KOPT-K1 (cell line): ENCODE results near the gene SH2D3A.
"Not testable (repeated sequence)": the region's sequence is repeated elsewhere in the genome, so short reads cannot be mapped to it uniquely, and the experiment has no call there.

Experiments used
- H3K27ac ChIP-seq: fragments of 200-600 bp; sonication (generic); 2 replicates; pipeline ENCODE4 v1.5.1; 2016; ENCODE audit warnings: antibody characterized with exemption, mild to moderate bottlenecking, low read depth, low read length; ENCODE audit not compliant: poor library complexity, severe bottlenecking
- H3K36me3 ChIP-seq: fragments of 200-600 bp; sonication (generic); 2 replicates; pipeline ENCODE4 v1.5.1; 2017; ENCODE audit warnings: antibody characterized with exemption, mild to moderate bottlenecking, low read length, moderate library complexity; ENCODE audit not compliant: insufficient read depth
- H3K9me3 ChIP-seq: fragments of 200-600 bp; sonication (generic); 2 replicates; pipeline ENCODE4 v1.5.1; 2017; ENCODE audit warnings: antibody characterized with exemption, low read length, mild to moderate bottlenecking; ENCODE audit not compliant: insufficient read depth, poor library complexity, severe bottlenecking

The SH2D3A gene

DNA sequence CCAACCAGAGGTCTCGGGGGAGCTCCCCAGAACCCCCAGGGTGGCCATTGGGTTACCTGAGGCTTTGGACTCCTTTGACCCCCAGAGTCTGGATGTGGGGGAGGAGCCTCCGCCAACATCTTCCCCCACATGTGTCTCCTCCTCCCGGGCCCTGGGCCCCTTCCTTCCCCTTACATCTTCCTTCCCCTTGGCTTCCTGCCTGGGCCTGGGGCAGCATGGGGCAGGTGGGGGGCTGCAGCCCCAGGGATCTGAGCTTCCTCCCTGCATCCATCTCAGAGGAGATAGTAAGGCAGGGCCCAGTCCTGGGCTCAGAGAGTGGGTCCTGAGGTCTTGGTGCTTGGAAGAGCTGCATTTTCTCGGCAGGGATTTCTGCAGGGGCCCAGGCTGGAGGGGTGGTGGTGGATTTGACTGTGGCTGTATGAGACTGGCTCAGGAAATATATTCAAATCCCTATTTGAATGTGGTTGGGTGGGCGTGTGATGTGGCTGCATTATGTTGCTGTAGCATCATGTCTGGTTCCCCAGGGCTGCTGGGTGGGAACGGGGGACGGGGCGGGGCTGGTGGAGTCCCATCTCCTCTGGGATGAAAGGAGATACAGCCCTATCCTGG, 6.2 kb upstream of the SH2D3A start:
- H3K36me3 ChIP-seq = peaks cover 37% of the 10 kb centered on the region
- no peaks in the 10 kb centered on the region for H3K9me3 ChIP-seq
- peak overlapping the region; percentile 96 for H3K27ac ChIP-seq

DNA sequence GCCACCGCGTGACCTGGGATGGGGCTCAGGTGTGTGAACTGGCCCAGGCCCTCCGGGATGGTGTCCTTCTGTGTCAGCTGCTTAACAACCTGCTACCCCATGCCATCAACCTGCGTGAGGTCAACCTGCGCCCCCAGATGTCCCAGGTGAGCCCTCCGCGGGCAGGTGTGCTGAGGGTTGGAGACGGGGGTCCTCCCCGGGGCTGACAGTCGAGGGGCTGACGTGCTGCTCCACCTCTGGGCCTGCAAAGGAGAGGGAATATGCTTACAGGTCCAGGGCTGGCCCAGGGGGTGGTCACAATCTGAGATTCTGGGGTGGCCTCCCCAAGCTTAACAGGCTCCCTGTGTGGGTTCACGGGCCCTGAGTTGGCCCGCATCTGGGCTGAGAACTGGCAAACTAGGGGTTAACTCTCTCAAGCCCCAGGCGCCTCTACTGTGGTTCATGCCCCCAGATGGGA, 5.7 kb upstream of the SH2D3A start:
- Histone ChIP-seq H3K36me3 (peaks cover 32% of the 10 kb centered on the region), H3K9me3 (no peaks in the 10 kb centered on the region), H3K27ac (peak overlapping the region; percentile 96)

DNA sequence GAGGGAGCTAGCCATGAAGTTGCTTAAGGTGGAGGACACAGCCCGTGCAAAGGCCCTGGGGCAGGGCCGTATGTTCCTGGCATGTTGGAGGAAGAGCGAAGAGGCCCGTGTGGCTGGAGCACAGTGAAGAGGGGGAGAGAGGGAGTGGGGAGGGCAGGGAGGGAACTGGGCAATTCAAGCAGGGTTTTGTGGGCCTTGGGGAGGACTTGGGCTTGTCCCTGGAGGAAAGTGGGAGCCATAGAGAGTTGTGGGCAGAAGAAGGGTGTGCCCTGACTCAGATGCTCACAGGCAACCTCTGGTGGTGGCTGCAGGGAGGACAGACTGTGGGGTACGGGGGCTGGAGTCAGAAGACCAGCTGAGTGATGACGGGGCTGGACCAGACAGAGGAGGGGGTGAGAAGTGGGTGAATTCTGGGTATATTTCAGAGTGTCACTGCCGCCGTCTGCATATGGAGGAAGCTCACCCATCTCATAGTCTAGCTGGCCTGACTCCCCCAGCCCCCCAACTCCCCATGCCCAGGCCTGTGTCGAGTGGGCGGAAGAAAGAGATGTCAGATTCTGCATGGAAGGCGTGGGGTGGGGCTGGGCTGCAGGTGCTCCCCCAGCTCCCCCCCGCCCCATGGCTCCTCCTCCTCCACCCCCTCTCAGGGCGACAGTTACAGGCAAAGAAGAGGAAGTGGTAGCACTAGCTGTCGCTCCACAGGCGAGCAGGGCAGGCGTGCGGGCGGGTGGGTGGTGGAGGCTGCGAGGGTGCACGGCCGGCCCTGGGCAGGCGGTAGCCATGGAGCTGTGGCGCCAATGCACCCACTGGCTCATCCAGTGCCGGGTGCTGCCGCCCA, 5.0 kb upstream of the SH2D3A start, which contains the start of gene VAV1:
TSS of gene VAV1 (plus strand) at position 681 of the 838 bp plus-strand sequence. CDS start at position 781, 100 bp downstream.
- H3K9me3 ChIP-seq = no peaks in the 10 kb centered on the region
- peak within 1 kb of the TSS; percentile 96 for H3K27ac ChIP-seq
- peaks cover 26% of the 10 kb centered on the region for H3K36me3 ChIP-seq

DNA sequence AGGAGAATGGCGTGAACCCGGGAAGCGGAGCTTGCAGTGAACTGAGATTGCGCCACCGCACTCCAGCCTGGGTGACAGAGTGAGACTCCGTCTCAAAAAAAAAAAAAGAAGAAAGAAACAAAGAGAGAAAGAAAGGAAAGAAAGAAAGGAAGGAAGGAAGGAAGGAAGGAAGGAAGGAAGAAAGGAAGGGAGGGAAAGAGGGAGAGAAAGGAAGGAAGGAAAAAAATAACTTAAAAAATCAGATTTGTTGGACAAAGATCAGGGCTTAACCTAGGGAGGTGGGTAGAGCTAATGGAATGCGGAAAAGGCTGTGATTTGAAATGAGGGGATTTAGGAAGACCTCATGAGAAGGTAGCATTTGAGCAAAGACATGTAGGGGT, 4.4 kb upstream of the SH2D3A start:
- peak overlapping the region; percentile 96 for H3K27ac ChIP-seq
- H3K9me3 ChIP-seq = not testable (repeated sequence)
- H3K36me3 ChIP-seq = peaks cover 20% of the 10 kb centered on the region

DNA sequence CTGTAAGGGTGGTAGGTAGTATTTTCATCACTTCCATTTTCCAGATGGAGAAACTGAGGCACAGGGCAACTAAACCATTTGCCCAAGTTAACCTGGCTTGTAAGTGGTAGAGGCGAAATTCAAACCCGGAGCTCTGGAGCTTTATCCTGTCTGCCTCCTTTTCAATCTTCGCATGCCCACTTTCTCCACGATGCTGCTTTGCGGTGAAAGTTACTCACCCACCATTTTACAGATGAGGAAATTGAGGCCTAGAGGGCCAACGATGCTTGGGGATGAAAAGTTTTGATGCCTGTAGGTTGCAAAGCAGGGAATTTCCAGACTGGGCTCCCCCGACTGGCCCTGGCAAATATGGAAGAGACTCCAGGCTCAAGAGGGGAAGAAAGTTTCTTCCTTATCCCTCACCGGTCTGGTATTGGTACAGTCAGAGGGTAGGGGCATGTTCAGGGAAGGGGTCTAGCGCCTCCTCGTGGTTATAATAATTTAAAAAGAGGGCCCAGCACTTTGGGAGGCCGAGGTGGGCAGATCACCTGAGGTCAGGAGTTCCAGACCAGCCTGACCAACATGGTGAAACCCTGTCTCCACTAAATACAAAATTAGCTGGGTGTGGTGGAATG, 1.9 kb upstream of the SH2D3A start:
- no peak overlapping the region for H3K27ac ChIP-seq
- H3K9me3 ChIP-seq = no peaks in the 10 kb centered on the region
- no peaks in the 10 kb centered on the region for H3K36me3 ChIP-seq

DNA sequence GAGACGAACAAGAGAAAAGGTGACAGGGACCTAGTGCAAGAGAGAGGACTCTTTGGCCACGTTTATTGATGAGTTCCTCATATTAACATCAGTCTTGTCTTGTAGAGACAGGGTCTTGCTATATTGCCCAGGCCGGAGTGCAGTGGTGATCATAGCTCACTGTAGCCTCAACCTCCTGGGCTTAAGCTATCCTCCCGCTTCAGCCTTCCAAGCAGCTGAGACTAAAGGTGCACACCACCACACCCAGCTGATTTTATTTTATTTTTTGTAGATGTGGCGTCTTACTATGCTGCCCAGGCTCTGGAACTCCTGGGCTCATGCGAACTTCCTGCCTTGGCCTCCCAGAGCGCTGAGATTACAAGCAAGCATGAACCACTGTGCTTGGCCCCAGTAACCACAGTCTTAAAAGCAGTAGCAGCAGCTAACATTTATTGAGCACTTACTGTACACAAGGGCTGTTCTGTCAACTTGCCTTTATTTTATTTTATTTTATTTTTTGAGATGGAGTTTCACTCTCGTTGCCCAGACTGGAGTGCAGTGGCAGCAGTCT, 1.1 kb upstream of the SH2D3A start:
- H3K9me3 ChIP-seq = no peaks in the 10 kb centered on the region
- peak overlapping the region; percentile 22 for H3K27ac ChIP-seq
- no peaks in the 10 kb centered on the region for H3K36me3 ChIP-seq

DNA sequence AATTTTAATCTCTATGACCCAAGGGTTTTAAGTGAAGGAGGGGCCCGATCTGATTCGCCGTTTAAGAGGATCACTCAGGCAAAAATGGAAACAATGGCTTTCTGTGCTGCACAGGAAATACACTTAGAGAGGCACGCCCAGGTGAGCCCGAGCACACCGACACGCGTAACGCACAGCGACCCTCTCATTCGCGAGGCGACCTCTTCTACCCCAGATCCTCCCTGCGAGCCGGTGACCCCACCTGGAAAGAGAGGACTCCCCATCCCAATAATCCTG, 216 bp downstream of the SH2D3A start:
- Histone ChIP-seq H3K36me3 (no peaks in the 10 kb centered on the region), H3K9me3 (no peaks in the 10 kb centered on the region), H3K27ac (peak overlapping the region; percentile 35)

DNA sequence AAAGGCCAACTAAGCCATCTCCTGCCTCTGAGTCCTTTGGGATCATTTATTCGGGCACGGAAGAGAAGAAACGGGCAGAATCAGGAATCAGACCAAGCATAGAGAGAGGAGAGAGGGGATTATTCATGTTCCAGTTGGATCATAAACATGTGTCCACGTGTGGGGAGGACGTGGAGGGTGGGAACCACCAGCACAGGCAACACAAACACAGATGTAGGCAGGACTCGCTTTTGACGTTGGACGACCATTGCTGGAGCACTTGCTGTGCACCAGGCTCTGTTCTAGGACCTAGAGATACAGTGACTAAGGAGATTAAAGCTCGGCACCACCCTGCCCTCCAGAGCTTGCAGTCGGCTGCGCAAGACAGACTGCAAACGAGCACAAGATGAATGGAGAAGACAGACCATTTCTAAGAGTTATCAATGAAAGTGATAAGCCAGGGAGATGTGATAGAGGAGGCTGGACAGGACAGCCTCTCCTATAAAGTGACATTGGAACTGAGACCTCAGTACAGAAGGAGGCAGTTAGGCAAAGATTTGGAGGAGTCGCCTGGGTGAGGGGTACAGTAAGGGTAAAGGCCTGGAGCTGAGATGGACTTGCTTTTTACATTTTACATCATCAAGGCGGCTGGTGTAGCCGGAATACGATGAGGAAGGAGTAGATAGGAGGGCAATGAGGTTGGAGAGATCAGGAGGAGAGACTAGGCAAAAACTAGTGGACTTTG, 716 bp downstream of the SH2D3A start:
- H3K9me3 ChIP-seq = no peaks in the 10 kb centered on the region
- peak overlapping the region; percentile 35 for H3K27ac ChIP-seq

DNA sequence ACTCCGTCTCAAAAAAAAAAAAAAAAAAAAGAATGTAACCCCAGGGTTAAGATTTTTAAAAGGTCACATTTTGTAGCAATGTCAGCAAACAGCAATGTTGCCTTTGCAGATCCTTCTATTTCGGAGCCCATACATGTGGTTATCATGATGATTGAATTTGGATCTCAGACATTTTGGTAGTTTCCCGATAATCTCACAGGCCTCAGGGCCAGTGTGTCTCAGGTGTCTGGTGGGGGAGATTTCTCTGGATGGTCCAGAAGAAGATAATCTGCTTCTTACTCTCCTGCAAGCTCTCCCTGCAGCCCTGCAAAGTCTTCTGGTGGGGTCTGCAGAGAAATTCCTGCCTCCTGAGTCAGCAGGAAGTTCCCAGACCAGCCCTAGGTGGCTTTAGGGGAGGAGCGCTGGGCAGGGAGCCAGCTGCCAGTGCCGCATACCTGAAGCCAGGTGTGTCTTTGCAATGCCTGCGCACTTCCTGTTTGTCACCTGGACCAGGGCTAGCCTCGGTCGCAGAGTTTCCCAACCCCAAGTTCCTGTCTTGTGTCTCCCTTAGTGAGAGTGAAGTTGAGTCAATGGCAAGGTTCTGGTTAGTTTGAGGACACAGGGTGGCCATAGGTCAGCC, 1.4 kb downstream of the SH2D3A start:
- no peaks in the 10 kb centered on the region for H3K9me3 ChIP-seq
- no peaks in the 10 kb centered on the region for H3K36me3 ChIP-seq
- H3K27ac ChIP-seq = no peak overlapping the region

More for the DNA sequence above, 716 bp downstream of the SH2D3A start:
- H3K36me3 ChIP-seq = no peaks in the 10 kb centered on the region

DNA sequence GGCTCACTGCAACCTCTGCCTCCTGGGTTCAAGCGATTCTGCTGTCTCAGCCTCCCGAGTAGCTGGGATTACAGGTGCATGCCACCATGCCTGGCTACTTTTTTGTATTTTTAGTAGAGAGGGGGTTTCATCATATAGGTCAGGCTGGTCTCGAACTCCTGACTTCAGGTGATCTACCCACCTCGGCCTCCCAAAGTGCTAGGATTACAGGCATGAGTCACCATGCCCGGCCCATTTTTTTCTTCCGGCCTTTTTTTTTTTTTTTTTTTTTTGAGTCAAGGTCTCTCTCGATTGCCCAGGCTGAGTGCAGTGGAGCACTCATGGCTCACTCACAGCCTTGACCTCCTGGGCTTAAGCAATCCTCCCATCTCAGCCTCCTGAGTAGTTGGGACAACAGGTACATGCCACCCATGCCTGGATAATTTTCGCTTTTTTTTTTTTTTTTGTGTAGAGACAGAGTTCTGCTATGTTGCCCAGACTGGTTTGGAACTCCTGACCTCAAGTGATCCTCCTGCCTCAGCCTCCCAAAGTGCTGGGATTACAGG, 4.9 kb downstream of the SH2D3A start:
- H3K27ac ChIP-seq, H3K36me3 ChIP-seq: not testable (repeated sequence)

DNA sequence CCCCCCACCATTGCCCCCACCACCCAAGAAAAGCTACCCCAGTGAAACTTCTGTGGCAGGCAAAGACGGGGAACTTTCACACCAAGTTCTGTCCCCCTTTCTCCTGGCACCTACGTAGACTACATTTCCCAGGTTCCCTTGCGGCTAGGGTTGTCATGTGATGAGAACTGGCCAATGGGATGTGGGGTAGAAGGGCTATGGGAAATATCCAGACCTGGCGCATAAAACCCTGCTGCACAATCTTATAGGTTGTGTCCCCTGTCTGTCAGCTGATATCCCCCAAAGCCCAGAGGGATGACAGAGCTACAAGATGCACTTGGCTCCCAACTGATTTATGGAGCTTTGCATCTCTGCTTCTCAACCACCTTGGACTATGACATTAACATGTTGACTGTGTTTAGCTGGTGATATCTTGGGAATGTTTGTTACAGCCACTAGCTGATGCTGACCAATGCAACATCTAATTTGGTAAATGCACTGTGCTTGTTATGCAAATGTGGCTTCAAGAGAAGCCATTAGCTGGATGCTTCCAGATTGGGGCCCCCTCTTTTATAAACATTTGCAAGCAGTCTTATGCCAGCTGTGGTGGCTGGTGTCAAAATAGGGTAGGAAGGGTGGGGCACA, 6.1 kb downstream of the SH2D3A start:
- Histone ChIP-seq H3K27ac (no peak overlapping the region), H3K36me3 (no peaks in the 10 kb centered on the region), H3K9me3 (no peaks in the 10 kb centered on the region)

More for the DNA sequence above, 4.9 kb downstream of the SH2D3A start:
- not testable (repeated sequence) for H3K9me3 ChIP-seq

DNA sequence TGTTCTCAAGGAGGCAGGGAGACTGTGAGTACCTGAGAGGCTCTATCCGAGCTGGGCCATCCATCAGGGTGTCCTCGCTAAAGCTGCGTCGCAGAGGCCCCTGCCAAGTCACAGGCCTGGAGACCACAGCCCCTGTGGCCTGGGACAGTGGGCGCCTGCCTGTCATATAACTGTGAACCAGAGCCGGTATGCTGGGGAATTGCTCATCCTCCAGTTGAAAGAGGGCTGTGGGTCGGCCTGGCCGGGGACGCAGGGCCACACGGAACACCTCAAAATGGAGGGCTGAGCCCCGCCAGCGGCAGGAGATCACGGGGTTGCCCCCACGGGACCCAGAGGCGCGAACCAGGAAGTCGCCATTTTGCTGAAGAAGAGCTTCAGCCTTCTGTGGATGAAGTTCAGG, 6.6 kb downstream of the SH2D3A start:
- Histone ChIP-seq H3K36me3 (no peaks in the 10 kb centered on the region), H3K9me3 (no peaks in the 10 kb centered on the region), H3K27ac (no peak overlapping the region)

DNA sequence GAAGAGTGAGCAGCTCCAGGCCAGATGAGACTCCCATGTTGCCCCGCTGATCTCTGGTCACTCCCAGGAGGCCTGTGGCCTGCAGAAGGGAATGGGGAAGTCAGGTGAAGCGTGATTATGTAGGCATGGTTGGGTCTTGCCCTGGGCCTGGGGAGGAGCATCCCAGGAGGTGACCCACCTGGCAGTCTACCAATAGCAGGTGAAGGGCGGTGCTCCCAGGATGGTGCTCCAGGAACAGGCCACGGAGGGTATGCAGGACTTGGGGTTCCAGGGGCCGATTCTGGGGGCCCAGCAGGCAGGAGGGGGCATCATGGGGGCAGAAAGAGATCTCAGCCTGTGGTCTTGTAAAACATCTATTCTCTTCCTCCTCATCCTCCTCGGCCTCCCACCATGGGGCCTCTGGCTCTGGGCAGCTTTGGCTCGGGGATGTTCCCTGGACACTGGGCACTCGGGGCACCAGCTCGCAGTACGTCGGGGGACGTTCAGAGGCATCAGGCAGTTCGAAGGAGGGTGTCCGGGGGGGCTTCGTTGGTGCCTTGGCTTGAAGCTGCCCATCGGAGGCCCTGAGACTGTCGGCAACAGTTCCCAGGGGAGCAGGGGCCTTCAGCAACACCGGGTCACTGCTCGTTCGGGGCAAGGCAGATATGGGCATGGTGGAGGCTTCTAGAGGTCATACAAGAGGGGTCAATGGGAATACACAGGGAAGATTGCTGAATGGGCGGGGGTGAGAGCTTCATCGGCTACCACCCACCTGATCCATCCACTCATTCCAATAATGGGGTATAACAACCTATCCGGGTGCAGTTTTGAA, 12.4 kb downstream of the SH2D3A start:
- no peaks in the 10 kb centered on the region; the same call in 1 of the 2 replicates for H3K36me3 ChIP-seq

More for the DNA sequence above, 12.4 kb downstream of the SH2D3A start:
- Histone ChIP-seq H3K9me3 (no peaks in the 10 kb centered on the region), H3K27ac (no peak overlapping the region)
